ENCODE results near the gene ELP4. TPM values are rescaled to one million over a fixed set of nuclear protein-coding genes. Genes with fewer than 3 reads are reported as not detected.
A peak's percentile ranks its signal among the peaks of the same experiment; 100 is the strongest.
"Not testable (repeated sequence)": the region's sequence is repeated elsewhere in the genome, so short reads cannot be mapped to it uniquely, and the experiment has no call there.

The ELP4 gene
- total and polyA plus RNA-seq, 2 experiments from 2014 or later: 16.2 to 20.1 TPM

- H4K20me1 ChIP-seq (ENCODE audit: insufficient read depth): no peaks in the 10 kb centered on the region
- peaks cover 11% of the 10 kb centered on the region; the same call in 1 of the 2 replicates for H3K4me1 ChIP-seq (ENCODE audit: insufficient read depth)
- H3K9me3 ChIP-seq (ENCODE audit: low read depth): no peaks in the 10 kb centered on the region
- H3K9ac ChIP-seq: no peak overlapping the region
- no peaks in the 10 kb centered on the region for H3F3A ChIP-seq (ENCODE audit: insufficient read depth)
- H3K79me2 ChIP-seq (ENCODE audit: insufficient read depth): no peaks in the 10 kb centered on the region
- H2AFZ ChIP-seq: no peak overlapping the region
- in situ Hi-C loops (cut with MboI): no loop called here
- no peaks in the 10 kb centered on the region for H3K36me3 ChIP-seq (ENCODE audit: low read depth)
- no peaks in the 10 kb centered on the region for H3K27me3 ChIP-seq (replicated peaks; ENCODE audit: insufficient read depth)
- peak; percentile 74 for DNase-seq
- H3K4me3 ChIP-seq: no peak overlapping the region
- peak overlapping the region; percentile 58 for H3K27ac ChIP-seq
- H3K4me2 ChIP-seq (ENCODE audit: unreplicated experiment): peak overlapping the region; percentile 3
- TF ChIP-seq EZH2 (IDR thresholded peaks at IDR 0.05; ENCODE audit: insufficient read depth, poor library complexity, severe bottlenecking) (no peak), EZH2phosphoT487 (IDR thresholded peaks at IDR 0.05; ENCODE audit: insufficient read depth, low read depth) (no peak)
- no peaks in the 10 kb centered on the region for H3K9me2 ChIP-seq (ENCODE audit: insufficient read depth)
Observed at GRCh38 chr11:31725176-31725575, 215.6 kb downstream of the ELP4 start.

- in situ Hi-C loops (cut with MboI): no loop called here
- Histone ChIP-seq H4K20me1 (ENCODE audit: insufficient read depth) (no peaks in the 10 kb centered on the region), H3K4me3 (no peak overlapping the region), H2AFZ (no peak overlapping the region), H3K27ac (no peak overlapping the region), H3K9me3 (ENCODE audit: low read depth) (no peaks in the 10 kb centered on the region), H3K9me2 (ENCODE audit: insufficient read depth) (no peaks in the 10 kb centered on the region), H3K36me3 (ENCODE audit: low read depth) (no peaks in the 10 kb centered on the region), H3K9ac (no peak overlapping the region), H3K4me2 (ENCODE audit: unreplicated experiment) (no peak overlapping the region), H3K27me3 (replicated peaks; ENCODE audit: insufficient read depth) (no peaks in the 10 kb centered on the region), H3K79me2 (ENCODE audit: insufficient read depth) (no peaks in the 10 kb centered on the region), H3K4me1 (ENCODE audit: insufficient read depth) (peaks cover 11% of the 10 kb centered on the region; the same call in 1 of the 2 replicates), H3F3A (ENCODE audit: insufficient read depth) (no peaks in the 10 kb centered on the region)
- TF ChIP-seq EZH2 (IDR thresholded peaks at IDR 0.05; ENCODE audit: insufficient read depth, poor library complexity, severe bottlenecking) (no peak), EZH2phosphoT487 (IDR thresholded peaks at IDR 0.05; ENCODE audit: insufficient read depth, low read depth) (no peak)
- 42 to 54% methylated on average over 1 of the region's 1 CpG for WGBS, 2 experiments (ENCODE audit: low coverage in 1 of 2, low lambda C conversion rate in 2 of 2, missing lambda C conversion rate in 2 of 2)
- DNase-seq: no peak
Observed at GRCh38 chr11:31728432-31728831, 218.9 kb downstream of the ELP4 start.

- TF ChIP-seq EZH2 (IDR thresholded peaks at IDR 0.05; ENCODE audit: insufficient read depth, poor library complexity, severe bottlenecking) (no peak), EZH2phosphoT487 (IDR thresholded peaks at IDR 0.05; ENCODE audit: insufficient read depth, low read depth) (no peak)
Observed at GRCh38 chr11:31740131-31740530, 230.6 kb downstream of the ELP4 start.

GRCh38 chr11:31740731-31741368, 231.3 kb downstream of the ELP4 start:
- WGBS, 2 experiments (ENCODE audit: low coverage in 1 of 2, low lambda C conversion rate in 2 of 2, missing lambda C conversion rate in 2 of 2): 95 to 96% methylated on average over 24 to 26 of the region's 26 CpGs

More at GRCh38 chr11:31740131-31740530, 230.6 kb downstream of the ELP4 start:
- no peak for DNase-seq
- no peaks in the 10 kb centered on the region for H3K9me2 ChIP-seq (ENCODE audit: insufficient read depth)
- H3K9me3 ChIP-seq (ENCODE audit: low read depth): no peaks in the 10 kb centered on the region
- WGBS, 2 experiments (ENCODE audit: low coverage in 1 of 2, low lambda C conversion rate in 2 of 2, missing lambda C conversion rate in 2 of 2): 25 to 28% methylated on average over 1 of the region's 1 CpG
- H2AFZ ChIP-seq: no peak overlapping the region
- no peaks in the 10 kb centered on the region for H3K4me1 ChIP-seq (ENCODE audit: insufficient read depth)
- H3K9ac ChIP-seq: no peak overlapping the region
- H3K79me2 ChIP-seq (ENCODE audit: insufficient read depth): no peaks in the 10 kb centered on the region
- H4K20me1 ChIP-seq (ENCODE audit: insufficient read depth): no peaks in the 10 kb centered on the region
- no peaks in the 10 kb centered on the region for H3K27me3 ChIP-seq (replicated peaks; ENCODE audit: insufficient read depth)
- H3K4me2 ChIP-seq (ENCODE audit: unreplicated experiment): no peak overlapping the region
- H3K36me3 ChIP-seq (ENCODE audit: low read depth): no peaks in the 10 kb centered on the region
- H3K27ac ChIP-seq: no peak overlapping the region
- H3K4me3 ChIP-seq: no peak overlapping the region
- in situ Hi-C loops (cut with MboI): no loop called here
- no peaks in the 10 kb centered on the region for H3F3A ChIP-seq (ENCODE audit: insufficient read depth)

GRCh38 chr11:31747581-31747980, 238.0 kb downstream of the ELP4 start:
- in situ Hi-C loops (cut with MboI): no loop called here
- 48 to 54% methylated on average over 1 of the region's 1 CpG for WGBS, 2 experiments (ENCODE audit: low coverage in 1 of 2, low lambda C conversion rate in 2 of 2, missing lambda C conversion rate in 2 of 2)

More at GRCh38 chr11:31740731-31741368, 231.3 kb downstream of the ELP4 start:
- in situ Hi-C loops (cut with MboI); H3K9me3 ChIP-seq (ENCODE audit: low read depth); H3K4me2 ChIP-seq (ENCODE audit: unreplicated experiment); H3F3A ChIP-seq (ENCODE audit: insufficient read depth); H3K9me2 ChIP-seq (ENCODE audit: insufficient read depth); H2AFZ ChIP-seq; H3K4me1 ChIP-seq (ENCODE audit: insufficient read depth); H3K27ac ChIP-seq; H3K27me3 ChIP-seq (replicated peaks; ENCODE audit: insufficient read depth); H4K20me1 ChIP-seq (ENCODE audit: insufficient read depth); H3K4me3 ChIP-seq; H3K79me2 ChIP-seq (ENCODE audit: insufficient read depth); H3K9ac ChIP-seq; DNase-seq; H3K36me3 ChIP-seq (ENCODE audit: low read depth): not testable (repeated sequence)

More at GRCh38 chr11:31747581-31747980, 238.0 kb downstream of the ELP4 start:
- no peaks in the 10 kb centered on the region for H4K20me1 ChIP-seq (ENCODE audit: insufficient read depth)
- no peaks in the 10 kb centered on the region for H3K27me3 ChIP-seq (replicated peaks; ENCODE audit: insufficient read depth)
- TF ChIP-seq EZH2 (IDR thresholded peaks at IDR 0.05; ENCODE audit: insufficient read depth, poor library complexity, severe bottlenecking) (no peak), EZH2phosphoT487 (IDR thresholded peaks at IDR 0.05; ENCODE audit: insufficient read depth, low read depth) (no peak)
- no peak overlapping the region for H3K9ac ChIP-seq
- H3K36me3 ChIP-seq (ENCODE audit: low read depth): no peaks in the 10 kb centered on the region
- no peaks in the 10 kb centered on the region for H3K4me1 ChIP-seq (ENCODE audit: insufficient read depth)
- no peaks in the 10 kb centered on the region for H3K9me3 ChIP-seq (ENCODE audit: low read depth)
- H3K9me2 ChIP-seq (ENCODE audit: insufficient read depth): no peaks in the 10 kb centered on the region
- H3F3A ChIP-seq (ENCODE audit: insufficient read depth): no peaks in the 10 kb centered on the region
- no peak overlapping the region for H3K4me3 ChIP-seq
- H2AFZ ChIP-seq: no peak overlapping the region
- no peak overlapping the region for H3K27ac ChIP-seq
- H3K4me2 ChIP-seq (ENCODE audit: unreplicated experiment): no peak overlapping the region
- H3K79me2 ChIP-seq (ENCODE audit: insufficient read depth): no peaks in the 10 kb centered on the region
- no peak for DNase-seq

All from GM23248 (cell line).